ENCODE data around the gene LINC00305.

DNA sequence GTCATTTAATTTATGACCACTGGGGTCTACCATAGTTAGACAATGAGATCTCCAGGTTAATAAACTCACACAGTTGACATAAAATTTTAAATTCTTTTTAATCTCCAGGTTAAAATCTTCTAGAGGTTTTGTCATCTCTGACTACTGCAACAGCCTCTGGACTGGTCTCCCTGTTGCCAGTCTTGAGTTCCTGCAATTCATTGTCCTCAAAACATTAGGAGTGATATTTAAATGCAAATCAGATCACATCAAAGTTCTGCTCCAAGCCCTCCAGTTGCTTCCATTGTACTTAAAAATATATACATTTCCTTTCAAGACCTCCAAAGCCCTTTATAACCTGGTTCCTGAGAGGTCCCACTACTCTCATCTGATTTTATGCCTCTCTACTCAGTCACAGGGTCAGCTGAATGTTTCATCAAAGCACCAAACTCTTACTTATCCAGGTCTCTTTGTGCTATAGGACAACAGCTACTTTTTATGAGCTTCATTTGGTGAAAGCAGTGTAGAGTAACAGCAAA is 18.6 kb upstream of the LINC00305 start:
- TF ChIP-seq, protein P1, sequence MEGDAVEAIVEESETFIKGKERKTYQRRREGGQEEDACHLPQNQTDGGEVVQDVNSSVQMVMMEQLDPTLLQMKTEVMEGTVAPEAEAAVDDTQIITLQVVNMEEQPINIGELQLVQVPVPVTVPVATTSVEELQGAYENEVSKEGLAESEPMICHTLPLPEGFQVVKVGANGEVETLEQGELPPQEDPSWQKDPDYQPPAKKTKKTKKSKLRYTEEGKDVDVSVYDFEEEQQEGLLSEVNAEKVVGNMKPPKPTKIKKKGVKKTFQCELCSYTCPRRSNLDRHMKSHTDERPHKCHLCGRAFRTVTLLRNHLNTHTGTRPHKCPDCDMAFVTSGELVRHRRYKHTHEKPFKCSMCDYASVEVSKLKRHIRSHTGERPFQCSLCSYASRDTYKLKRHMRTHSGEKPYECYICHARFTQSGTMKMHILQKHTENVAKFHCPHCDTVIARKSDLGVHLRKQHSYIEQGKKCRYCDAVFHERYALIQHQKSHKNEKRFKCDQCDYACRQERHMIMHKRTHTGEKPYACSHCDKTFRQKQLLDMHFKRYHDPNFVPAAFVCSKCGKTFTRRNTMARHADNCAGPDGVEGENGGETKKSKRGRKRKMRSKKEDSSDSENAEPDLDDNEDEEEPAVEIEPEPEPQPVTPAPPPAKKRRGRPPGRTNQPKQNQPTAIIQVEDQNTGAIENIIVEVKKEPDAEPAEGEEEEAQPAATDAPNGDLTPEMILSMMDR (IDR thresholded peaks at IDR 0.05; ENCODE audit: low read depth, low read length), result no peak
- no peak for TF ChIP-seq EZH2phosphoT487 (IDR thresholded peaks at IDR 0.05; ENCODE audit: low read depth)
